H1 (cell line): Measurements from ENCODE around the gene EPHA7. TPM values are rescaled to one million over a fixed set of nuclear protein-coding genes. Genes with fewer than 3 reads are reported as not detected.

Source experiments
- SP1 ChIP-seq: IDR thresholded peaks from 2 replicates; pipeline ENCODE4 v1.6.1; 2011; ENCODE audit warnings: low read depth, low read length
- polyA plus RNA-seq, 7 experiments: library from polyadenylated mRNA; depleted of rRNA in 3 of 7; stranded (reverse) in 5 of 7; unstranded in 2 of 7; fragments of >200 nt in 5 of 7; fragments of 200-250 nt in 2 of 7; gene quantifications; 1 replicate in 5 of 7; 2 replicates in 1 of 7; 4 replicates in 1 of 7; pipeline versions ENCODE4 v1.2.1 to v1.2.3, GENCODE V29; 2011 to 2013; ENCODE audit warnings: missing spikeins in 2 of 7, mixed read lengths in 2 of 7
- total RNA-seq: library from RNA; stranded (reverse); fragmentation: NEBNext Ultra II Directional; extraction: Animal tissue kit (Norgen Biotek cat#: 25700); gene quantifications from 2 replicates; pipeline ENCODE4 v1.2.1, GENCODE V29; 2021
- TF ChIP-seq, protein P1 (sequence below): fragments of 300-600 bp; sonication (generic); IDR thresholded peaks from 2 replicates; pipeline ENCODE4 v1.7.1; 2012; ENCODE audit warnings: low read length, moderate library complexity, mild to moderate bottlenecking, inconsistent platforms; ENCODE audit not compliant: insufficient replicate concordance

EPHA7 gene
- total and polyA plus RNA-seq, 2 of the 8 experiments (the other 6 are each of a cell fraction or from before 2014, with no cell fraction given), result 1.3 to 6.8 TPM

DNA sequence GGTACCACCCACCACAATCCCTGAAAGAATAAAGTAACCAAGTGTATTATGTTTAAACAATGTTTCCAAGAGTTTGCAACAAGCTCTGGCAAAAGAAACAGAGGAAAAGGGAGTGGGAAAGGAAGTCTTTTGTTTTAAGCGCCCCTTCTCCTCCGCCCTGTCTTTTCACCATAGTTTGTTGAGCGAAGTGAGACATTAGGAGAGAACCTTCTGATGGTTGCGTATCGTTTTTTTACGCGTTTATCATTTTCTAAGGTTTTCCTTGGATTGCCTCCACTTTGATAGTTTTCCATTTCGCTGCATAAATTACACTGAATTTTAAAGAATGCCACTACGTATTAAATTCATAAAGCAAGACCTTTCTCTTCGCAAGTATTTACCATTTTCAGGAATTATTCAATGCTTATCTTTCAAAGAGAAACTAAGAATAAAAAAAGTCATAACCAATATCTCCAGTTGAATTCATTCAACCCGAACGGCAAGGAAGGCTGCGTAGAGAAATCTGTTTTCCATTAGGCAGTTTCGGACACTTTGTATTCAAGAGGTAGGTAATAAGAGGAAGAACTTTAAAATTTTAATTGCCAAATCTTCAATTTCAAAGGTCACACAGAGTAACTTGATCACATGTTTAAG lies 920 bp upstream of the EPHA7 start (continued):
- TF ChIP-seq, protein P1, sequence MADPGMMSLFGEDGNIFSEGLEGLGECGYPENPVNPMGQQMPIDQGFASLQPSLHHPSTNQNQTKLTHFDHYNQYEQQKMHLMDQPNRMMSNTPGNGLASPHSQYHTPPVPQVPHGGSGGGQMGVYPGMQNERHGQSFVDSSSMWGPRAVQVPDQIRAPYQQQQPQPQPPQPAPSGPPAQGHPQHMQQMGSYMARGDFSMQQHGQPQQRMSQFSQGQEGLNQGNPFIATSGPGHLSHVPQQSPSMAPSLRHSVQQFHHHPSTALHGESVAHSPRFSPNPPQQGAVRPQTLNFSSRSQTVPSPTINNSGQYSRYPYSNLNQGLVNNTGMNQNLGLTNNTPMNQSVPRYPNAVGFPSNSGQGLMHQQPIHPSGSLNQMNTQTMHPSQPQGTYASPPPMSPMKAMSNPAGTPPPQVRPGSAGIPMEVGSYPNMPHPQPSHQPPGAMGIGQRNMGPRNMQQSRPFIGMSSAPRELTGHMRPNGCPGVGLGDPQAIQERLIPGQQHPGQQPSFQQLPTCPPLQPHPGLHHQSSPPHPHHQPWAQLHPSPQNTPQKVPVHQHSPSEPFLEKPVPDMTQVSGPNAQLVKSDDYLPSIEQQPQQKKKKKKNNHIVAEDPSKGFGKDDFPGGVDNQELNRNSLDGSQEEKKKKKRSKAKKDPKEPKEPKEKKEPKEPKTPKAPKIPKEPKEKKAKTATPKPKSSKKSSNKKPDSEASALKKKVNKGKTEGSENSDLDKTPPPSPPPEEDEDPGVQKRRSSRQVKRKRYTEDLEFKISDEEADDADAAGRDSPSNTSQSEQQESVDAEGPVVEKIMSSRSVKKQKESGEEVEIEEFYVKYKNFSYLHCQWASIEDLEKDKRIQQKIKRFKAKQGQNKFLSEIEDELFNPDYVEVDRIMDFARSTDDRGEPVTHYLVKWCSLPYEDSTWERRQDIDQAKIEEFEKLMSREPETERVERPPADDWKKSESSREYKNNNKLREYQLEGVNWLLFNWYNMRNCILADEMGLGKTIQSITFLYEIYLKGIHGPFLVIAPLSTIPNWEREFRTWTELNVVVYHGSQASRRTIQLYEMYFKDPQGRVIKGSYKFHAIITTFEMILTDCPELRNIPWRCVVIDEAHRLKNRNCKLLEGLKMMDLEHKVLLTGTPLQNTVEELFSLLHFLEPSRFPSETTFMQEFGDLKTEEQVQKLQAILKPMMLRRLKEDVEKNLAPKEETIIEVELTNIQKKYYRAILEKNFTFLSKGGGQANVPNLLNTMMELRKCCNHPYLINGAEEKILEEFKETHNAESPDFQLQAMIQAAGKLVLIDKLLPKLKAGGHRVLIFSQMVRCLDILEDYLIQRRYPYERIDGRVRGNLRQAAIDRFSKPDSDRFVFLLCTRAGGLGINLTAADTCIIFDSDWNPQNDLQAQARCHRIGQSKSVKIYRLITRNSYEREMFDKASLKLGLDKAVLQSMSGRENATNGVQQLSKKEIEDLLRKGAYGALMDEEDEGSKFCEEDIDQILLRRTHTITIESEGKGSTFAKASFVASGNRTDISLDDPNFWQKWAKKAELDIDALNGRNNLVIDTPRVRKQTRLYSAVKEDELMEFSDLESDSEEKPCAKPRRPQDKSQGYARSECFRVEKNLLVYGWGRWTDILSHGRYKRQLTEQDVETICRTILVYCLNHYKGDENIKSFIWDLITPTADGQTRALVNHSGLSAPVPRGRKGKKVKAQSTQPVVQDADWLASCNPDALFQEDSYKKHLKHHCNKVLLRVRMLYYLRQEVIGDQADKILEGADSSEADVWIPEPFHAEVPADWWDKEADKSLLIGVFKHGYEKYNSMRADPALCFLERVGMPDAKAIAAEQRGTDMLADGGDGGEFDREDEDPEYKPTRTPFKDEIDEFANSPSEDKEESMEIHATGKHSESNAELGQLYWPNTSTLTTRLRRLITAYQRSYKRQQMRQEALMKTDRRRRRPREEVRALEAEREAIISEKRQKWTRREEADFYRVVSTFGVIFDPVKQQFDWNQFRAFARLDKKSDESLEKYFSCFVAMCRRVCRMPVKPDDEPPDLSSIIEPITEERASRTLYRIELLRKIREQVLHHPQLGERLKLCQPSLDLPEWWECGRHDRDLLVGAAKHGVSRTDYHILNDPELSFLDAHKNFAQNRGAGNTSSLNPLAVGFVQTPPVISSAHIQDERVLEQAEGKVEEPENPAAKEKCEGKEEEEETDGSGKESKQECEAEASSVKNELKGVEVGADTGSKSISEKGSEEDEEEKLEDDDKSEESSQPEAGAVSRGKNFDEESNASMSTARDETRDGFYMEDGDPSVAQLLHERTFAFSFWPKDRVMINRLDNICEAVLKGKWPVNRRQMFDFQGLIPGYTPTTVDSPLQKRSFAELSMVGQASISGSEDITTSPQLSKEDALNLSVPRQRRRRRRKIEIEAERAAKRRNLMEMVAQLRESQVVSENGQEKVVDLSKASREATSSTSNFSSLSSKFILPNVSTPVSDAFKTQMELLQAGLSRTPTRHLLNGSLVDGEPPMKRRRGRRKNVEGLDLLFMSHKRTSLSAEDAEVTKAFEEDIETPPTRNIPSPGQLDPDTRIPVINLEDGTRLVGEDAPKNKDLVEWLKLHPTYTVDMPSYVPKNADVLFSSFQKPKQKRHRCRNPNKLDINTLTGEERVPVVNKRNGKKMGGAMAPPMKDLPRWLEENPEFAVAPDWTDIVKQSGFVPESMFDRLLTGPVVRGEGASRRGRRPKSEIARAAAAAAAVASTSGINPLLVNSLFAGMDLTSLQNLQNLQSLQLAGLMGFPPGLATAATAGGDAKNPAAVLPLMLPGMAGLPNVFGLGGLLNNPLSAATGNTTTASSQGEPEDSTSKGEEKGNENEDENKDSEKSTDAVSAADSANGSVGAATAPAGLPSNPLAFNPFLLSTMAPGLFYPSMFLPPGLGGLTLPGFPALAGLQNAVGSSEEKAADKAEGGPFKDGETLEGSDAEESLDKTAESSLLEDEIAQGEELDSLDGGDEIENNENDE, result peak; percentile 73
- TF ChIP-seq SP1, result no peak
- TF ChIP-seq, all 59 proteins: peak for 1
